Body of pancreas (tissue), 4 donors: Measurements from ENCODE around the gene SARNP. TPM values are rescaled to one million over a fixed set of nuclear protein-coding genes. Genes with fewer than 3 reads are reported as not detected.

Source experiments
- ATAC-seq: fragments of 150-250 bp; one replicate; pipeline ENCODE4 v1.9.1; 2016
- DNase-seq, 4 donors: peaks; one replicate each; pipeline ENCODE4 v3.0.0-alpha.2; 2019
- H3K27ac ChIP-seq, 4 donors: fragments of 200-600 bp; sonication (generic); 1 replicate in 3 of 4; 2 replicates in 1 of 4; pipeline versions ENCODE4 v1.5.1 to v1.6.1; 2016 to 2019; ENCODE audit warnings: mild to moderate bottlenecking in 1 of 4, mixed read lengths in 1 of 4, moderate library complexity in 1 of 4
- H3K27me3 ChIP-seq, 2 donors: fragments of 200-600 bp; sonication (generic); one replicate each; pipeline ENCODE4 v1.6.0; 2016; ENCODE audit warnings: mild to moderate bottlenecking in 1 of 2
- H3K36me3 ChIP-seq, 2 donors: fragments of 200-600 bp; sonication (generic); replicated peaks in 1 of 2; 2 replicates each; pipeline ENCODE4 v1.5.1; 2016; ENCODE audit warnings: low read depth in 2 of 2; ENCODE audit not compliant: insufficient read depth in 1 of 2
- H3K4me1 ChIP-seq: fragments of 200-600 bp; sonication (generic); one replicate; pipeline ENCODE4 v1.6.0; 2016
- H3K4me3 ChIP-seq, 2 donors: fragments of 200-600 bp; sonication (generic); 1 replicate in 1 of 2; 2 replicates in 1 of 2; pipeline ENCODE4 v1.5.1; 2016 to 2019
- H3K9me3 ChIP-seq, 3 donors: fragments of 200-600 bp; sonication (generic); 1 replicate in 2 of 3; 2 replicates in 1 of 3; pipeline ENCODE4 v1.5.1; 2016
- CTCF ChIP-seq, 7 experiments: fragments of 450-650 bp in 4 of 7; fragments of 200-600 bp in 3 of 7; sonication (generic) in 3 of 7; IDR thresholded peaks; one replicate each; pipeline ENCODE4 v1.5.1; 2016 to 2019; ENCODE audit warnings: antibody characterized with exemption in 7 of 7
- POLR2A ChIP-seq, 3 donors: fragments of 450-650 bp; IDR thresholded peaks; one replicate each; pipeline ENCODE4 v1.6.1; 2016; ENCODE audit warnings: antibody characterized with exemption in 3 of 3, mild to moderate bottlenecking in 2 of 3
- WGBS, 2 donors: methylation state at CpG; one replicate each; pipeline ENCODE4 v1.1.5; 2017; 5-methylcytosine and 5-hydroxymethylcytosine counted together
- intact Hi-C: fragments of 100-400 bp; cut with DNase I; formaldehyde crosslinking; loops from one replicate; pipeline ENCODE4 v1.15.1; 2023
- total RNA-seq, 2 donors: library from RNA; depleted of rRNA; stranded (reverse); fragments of >200 nt; gene quantifications; one replicate each; pipeline ENCODE4 v1.1.0, GENCODE V29; 2016

SARNP gene
- total RNA-seq, 2 donors from 2014 or later, result 23.1 to 51.7 TPM

GRCh38 chr12:55818886-55819285, 1.4 kb upstream of the SARNP start:
- H3K4me1 ChIP-seq, result peaks cover 59% of the 10 kb centered on the region
- H3K36me3 ChIP-seq, result peaks cover 0 to 13% of the 10 kb centered on the region in 2 donors
- TF ChIP-seq CTCF (IDR thresholded peaks at IDR 0.05) (no peak), POLR2A (IDR thresholded peaks at IDR 0.05) (no peak)
- WGBS, 2 donors, result 65 to 75% methylated on average over 6 of the region's 6 CpGs
- ATAC-seq (no peak), DNase-seq (no peak)
- no peaks in the 10 kb centered on the region for H3K9me3 ChIP-seq
- intact Hi-C loops, result no loop called here
- H3K4me3 ChIP-seq, result no peak overlapping the region
- no peaks in the 10 kb centered on the region for H3K27me3 ChIP-seq
- no peak overlapping the region for H3K27ac ChIP-seq

GRCh38 chr12:55818140-55818728, 710 bp upstream of the SARNP start:
- H3K27me3 ChIP-seq, result no peaks in the 10 kb centered on the region
- intact Hi-C loops, result no loop called here
- no peaks in the 10 kb centered on the region for H3K9me3 ChIP-seq
- no peak for TF ChIP-seq CTCF (IDR thresholded peaks at IDR 0.05)
- TF ChIP-seq POLR2A (IDR thresholded peaks at IDR 0.05), result no peak
- 1% methylated on average over 17 of the region's 17 CpGs for WGBS, 2 donors
- ATAC-seq (peak; percentile 34), DNase-seq (no peak)
- H3K4me3 ChIP-seq, result peak overlapping the region; percentile 1 to 49
- H3K27ac ChIP-seq, result peak overlapping the region; percentile 40 to 79 (median 70)
- H3K36me3 ChIP-seq, result peaks cover 0 to 13% of the 10 kb centered on the region in 2 donors
- H3K4me1 ChIP-seq, result peaks cover 54% of the 10 kb centered on the region

- WGBS, 2 donors, result 0 to 1% methylated on average over 14 of the region's 14 CpGs
- DNase-seq (no peak), ATAC-seq (no peak)
- Histone ChIP-seq H3K27me3 (no peaks in the 10 kb centered on the region), H3K4me3 (peak overlapping the region; percentile 67 to 83), H3K36me3 (peaks cover 0 to 13% of the 10 kb centered on the region in 2 donors), H3K27ac (peak overlapping the region; percentile 46 to 89 (median 87)), H3K9me3 (no peaks in the 10 kb centered on the region), H3K4me1 (peaks cover 55% of the 10 kb centered on the region)
- intact Hi-C loops, result no loop called here
- no peak for TF ChIP-seq CTCF (IDR thresholded peaks at IDR 0.05)
- no peak for TF ChIP-seq POLR2A (IDR thresholded peaks at IDR 0.05)
Observed at GRCh38 chr12:55816881-55817344, 611 bp downstream of the SARNP start.

- DNase-seq (no peak), ATAC-seq (no peak)
- Histone ChIP-seq H3K9me3 (no peaks in the 10 kb centered on the region), H3K27me3 (no peaks in the 10 kb centered on the region), H3K36me3 (peaks cover 0 to 8% of the 10 kb centered on the region in 2 donors), H3K4me1 (peaks cover 58% of the 10 kb centered on the region), H3K27ac (no peak overlapping the region), H3K4me3 (no peak overlapping the region)
- no peak for TF ChIP-seq POLR2A (IDR thresholded peaks at IDR 0.05)
- no peak for TF ChIP-seq CTCF (IDR thresholded peaks at IDR 0.05)
- WGBS, 2 donors, result 75 to 77% methylated on average over 12 of the region's 12 CpGs
- intact Hi-C loops, result no loop called here
Observed at GRCh38 chr12:55815473-55815872, 2.1 kb downstream of the SARNP start.

GRCh38 chr12:55814257-55814656, 3.3 kb downstream of the SARNP start:
- H3K4me1 ChIP-seq, result peaks cover 61% of the 10 kb centered on the region
- ATAC-seq, result no peak
- TF ChIP-seq CTCF (IDR thresholded peaks at IDR 0.05), result no peak
- no peak for TF ChIP-seq POLR2A (IDR thresholded peaks at IDR 0.05)
- no peak for DNase-seq
- no peak overlapping the region for H3K4me3 ChIP-seq
- H3K36me3 ChIP-seq, result peaks cover 0 to under 1% of the 10 kb centered on the region in 2 donors
- no peaks in the 10 kb centered on the region for H3K9me3 ChIP-seq
- intact Hi-C loops, result no loop called here
- no peaks in the 10 kb centered on the region for H3K27me3 ChIP-seq
- no peak overlapping the region for H3K27ac ChIP-seq
